GM19468 (cell line): ENCODE data around the gene KIF2C.
A peak's percentile ranks its signal among the peaks of the same experiment; 100 is the strongest.
"Not testable (repeated sequence)": the region's sequence is repeated elsewhere in the genome, so short reads cannot be mapped to it uniquely, and the experiment has no call there.

Source experiments
- ATAC-seq: cut with Tn5 transposase; IDR thresholded peaks from one replicate; pipeline ENCODE4 v1.9.1; 2021; ENCODE audit warnings: mild to moderate bottlenecking, moderate library complexity, moderate number of reproducible peaks; ENCODE audit not compliant: unreplicated experiment; ENCODE audit errors: extremely low read depth

KIF2C gene

GRCh38 chr1:44790968-44791801 is 51.5 kb downstream of the KIF2C start:
- no peak for ATAC-seq

GRCh38 chr1:44792736-44793502 is 53.3 kb downstream of the KIF2C start:
- ATAC-seq = no peak

GRCh38 chr1:44797886-44798285 is 58.2 kb downstream of the KIF2C start:
- not testable (repeated sequence) for ATAC-seq

- no peak for ATAC-seq
These were observed 59.1 kb downstream of the KIF2C start for GRCh38 chr1:44798481-44799365.

- ATAC-seq = peak; percentile 67
These were observed 60.3 kb downstream of the KIF2C start, which contains the start of gene PLK3 for GRCh38 chr1:44799770-44800584. Gene PLK3 (plus strand): TSS chr1:44800377. CDS start chr1:44800464, 87 bp downstream.

- ATAC-seq = no peak
These were observed 62.1 kb downstream of the KIF2C start for GRCh38 chr1:44801491-44802305.

- ATAC-seq = no peak
These were observed 62.8 kb downstream of the KIF2C start for GRCh38 chr1:44802306-44803061.

- ATAC-seq = no peak
These were observed 63.4 kb downstream of the KIF2C start for GRCh38 chr1:44803062-44803311.

GRCh38 chr1:44803312-44804095 is 63.9 kb downstream of the KIF2C start:
- ATAC-seq = no peak

GRCh38 chr1:44805311-44806024 is 65.8 kb downstream of the KIF2C start:
- ATAC-seq = no peak

- no peak for ATAC-seq
These were observed 66.5 kb downstream of the KIF2C start for GRCh38 chr1:44806025-44806703.

GRCh38 chr1:44806704-44807363 is 67.2 kb downstream of the KIF2C start, which contains the start of gene DYNLT4:
Gene DYNLT4 (minus strand): TSS chr1:44807351. CDS start chr1:44806668, 683 bp downstream.
- ATAC-seq = no peak

GRCh38 chr1:44807364-44808062 is 67.9 kb downstream of the KIF2C start:
- no peak for ATAC-seq

- ATAC-seq = no peak
These were observed 68.7 kb downstream of the KIF2C start, which contains the start of gene BTBD19 for GRCh38 chr1:44808063-44808937. Gene BTBD19 (plus strand): TSS chr1:44808523. CDS start chr1:44808821, 298 bp downstream.
